Esophagus muscularis mucosa (tissue), 4 donors: ENCODE data around the gene KCNN4. TPM values are rescaled to one million over a fixed set of nuclear protein-coding genes. Genes with fewer than 3 reads are reported as not detected.
"Not testable (repeated sequence)": the region's sequence is repeated elsewhere in the genome, so short reads cannot be mapped to it uniquely, and the experiment has no call there.

Experiments
- DNase-seq: peaks from one replicate; pipeline ENCODE4 v3.0.0-alpha.2; 2017; ENCODE audit errors: extremely low spot score
- H3K27ac ChIP-seq, 4 donors: fragments of 200-600 bp; sonication (generic); replicated peaks in 1 of 4; 1 replicate in 3 of 4; 2 replicates in 1 of 4; pipeline ENCODE4 v1.5.1; 2016 to 2019; ENCODE audit warnings: mild to moderate bottlenecking in 1 of 4
- H3K27me3 ChIP-seq, 4 donors: fragments of 200-600 bp; sonication (generic); one replicate each; pipeline versions ENCODE4 v1.5.1 to v1.6.0; 2016 to 2019
- H3K36me3 ChIP-seq, 4 donors: fragments of 200-600 bp; sonication (generic); one replicate each; pipeline ENCODE4 v1.5.1; 2016 to 2019
- H3K4me1 ChIP-seq, 4 donors: fragments of 200-600 bp; sonication (generic); one replicate each; pipeline ENCODE4 v1.5.1; 2016 to 2019
- H3K4me3 ChIP-seq, 4 donors: fragments of 200-600 bp; sonication (generic); 1 replicate in 2 of 4; 2 replicates in 2 of 4; pipeline ENCODE4 v1.5.1; 2016 to 2019; ENCODE audit warnings: mild to moderate bottlenecking in 4 of 4, moderate library complexity in 1 of 4
- H3K9me3 ChIP-seq, 4 donors: fragments of 200-600 bp; sonication (generic); 1 replicate in 3 of 4; 2 replicates in 1 of 4; pipeline ENCODE4 v1.5.1; 2016 to 2019
- CTCF ChIP-seq, 3 experiments: fragments of 200-600 bp in 2 of 3; fragments of 450-650 bp in 1 of 3; sonication (generic) in 2 of 3; IDR thresholded peaks; one replicate each; pipeline ENCODE4 v1.5.1; 2017 to 2019; ENCODE audit warnings: antibody characterized with exemption in 3 of 3, mild to moderate bottlenecking in 2 of 3, moderate library complexity in 1 of 3
- EP300 ChIP-seq: sonication (generic); formaldehyde crosslinking; IDR thresholded peaks from one replicate; pipeline ENCODE4 v1.6.1; 2017; ENCODE audit warnings: antibody characterized with exemption
- POLR2A ChIP-seq: fragments of 450-650 bp; IDR thresholded peaks from one replicate; pipeline ENCODE4 v1.6.1; 2017; ENCODE audit warnings: antibody characterized with exemption, moderate library complexity, mild to moderate bottlenecking, low read depth
- POLR2AphosphoS5 ChIP-seq, 2 donors: sonication (generic); formaldehyde crosslinking; IDR thresholded peaks; one replicate each; pipeline ENCODE4 v1.6.1; 2017; ENCODE audit warnings: antibody characterized with exemption in 2 of 2
- WGBS: methylation state at CpG from one replicate; pipeline ENCODE4 v1.1.5; 2018; 5-methylcytosine and 5-hydroxymethylcytosine counted together
- intact Hi-C: fragments of 100-400 bp; cut with DNase I; formaldehyde crosslinking; loops from one replicate; pipeline ENCODE4 v1.15.1; 2023
- total RNA-seq, 4 donors: library from RNA; depleted of rRNA; stranded (reverse); fragments of >200 nt; gene quantifications; one replicate each; pipeline versions ENCODE4 v1.1.0 to v1.2.1, GENCODE V29; 2016

KCNN4 gene
- total RNA-seq, 4 donors from 2014 or later, result 1.7 to 6.7 (median 1.9) TPM

- Histone ChIP-seq H3K36me3 (no peaks in the 10 kb centered on the region), H3K27ac (peak overlapping the region in 1 of 4 donors; percentile 48), H3K4me3 (no peak overlapping the region), H3K9me3 (no peaks in the 10 kb centered on the region), H3K4me1 (peaks cover 12 to 52% (median 43%) of the 10 kb centered on the region in 4 donors), H3K27me3 (peaks cover 0 to 80% (median 6%) of the 10 kb centered on the region in 4 donors)
- no peak for DNase-seq
- TF ChIP-seq CTCF (IDR thresholded peaks at IDR 0.05), result no peak
- TF ChIP-seq EP300, result no peak
- no peak for TF ChIP-seq POLR2A
- TF ChIP-seq POLR2AphosphoS5 (IDR thresholded peaks at IDR 0.05), result no peak
- intact Hi-C loops, result no loop called here
- WGBS, result 100% methylated on average over 1 of the region's 1 CpG
Observed at GRCh38 chr19:43778651-43779050, 2.1 kb downstream of the KCNN4 start.

- no peak for DNase-seq
Observed at GRCh38 chr19:43777163-43777695, 3.5 kb downstream of the KCNN4 start.

GRCh38 chr19:43776286-43776685 lies 4.5 kb downstream of the KCNN4 start:
- Histone ChIP-seq H3K4me3 (no peak overlapping the region), H3K9me3 (no peaks in the 10 kb centered on the region), H3K27ac (no peak overlapping the region), H3K4me1 (peaks cover 12 to 52% (median 43%) of the 10 kb centered on the region in 4 donors), H3K27me3 (peaks cover 0 to 59% (median 6%) of the 10 kb centered on the region in 4 donors), H3K36me3 (no peaks in the 10 kb centered on the region)
- intact Hi-C loops, result no loop called here
- 68% methylated on average over 11 of the region's 11 CpGs for WGBS
- TF ChIP-seq CTCF (IDR thresholded peaks at IDR 0.05) (no peak), EP300 (no peak), POLR2AphosphoS5 (IDR thresholded peaks at IDR 0.05) (no peak), POLR2A (no peak)
- no peak for DNase-seq

More at GRCh38 chr19:43777163-43777695, 3.5 kb downstream of the KCNN4 start:
- Histone ChIP-seq H3K4me1 (peaks cover 12 to 52% (median 43%) of the 10 kb centered on the region in 4 donors), H3K27me3 (peaks cover 0 to 69% (median 6%) of the 10 kb centered on the region in 4 donors), H3K36me3 (no peaks in the 10 kb centered on the region), H3K27ac (peak overlapping the region in 1 of 4 donors; percentile 48), H3K9me3 (no peaks in the 10 kb centered on the region), H3K4me3 (no peak overlapping the region)
- no peak for TF ChIP-seq EP300
- no peak for TF ChIP-seq POLR2A
- TF ChIP-seq CTCF (IDR thresholded peaks at IDR 0.05), result no peak
- TF ChIP-seq POLR2AphosphoS5 (IDR thresholded peaks at IDR 0.05), result no peak
- 9% methylated on average over 4 of the region's 4 CpGs for WGBS
- intact Hi-C loops, result no loop called here

GRCh38 chr19:43775299-43775890 lies 5.4 kb downstream of the KCNN4 start:
- Histone ChIP-seq H3K4me3 (no peak overlapping the region), H3K4me1 (peaks cover 12 to 45% (median 41%) of the 10 kb centered on the region in 4 donors), H3K27ac (no peak overlapping the region), H3K9me3 (no peaks in the 10 kb centered on the region), H3K27me3 (peaks cover 0 to 51% (median 6%) of the 10 kb centered on the region in 4 donors), H3K36me3 (no peaks in the 10 kb centered on the region)
- 89% methylated on average over 7 of the region's 7 CpGs for WGBS
- intact Hi-C loops, result no loop called here
- TF ChIP-seq EP300 (no peak), POLR2A (no peak), CTCF (IDR thresholded peaks at IDR 0.05) (no peak), POLR2AphosphoS5 (IDR thresholded peaks at IDR 0.05) (no peak)
- no peak for DNase-seq

GRCh38 chr19:43774940-43775258 lies 5.9 kb downstream of the KCNN4 start:
- DNase-seq, H3K36me3 ChIP-seq, intact Hi-C loops, H3K9me3 ChIP-seq: not testable (repeated sequence)
- Histone ChIP-seq H3K4me3 (peak overlapping the region; percentile 41 to 51 (median 44)), H3K27ac (peak overlapping the region in 1 of 4 donors; percentile 16), H3K27me3 (peaks cover 0 to 46% (median 6%) of the 10 kb centered on the region in 4 donors), H3K4me1 (peaks cover 12 to 45% (median 40%) of the 10 kb centered on the region in 4 donors)
- 57% methylated on average over 8 of the region's 11 CpGs for WGBS
